Neural cell (in vitro differentiated cells): ENCODE data around the gene DNAJC21. TPM values are rescaled to one million over a fixed set of nuclear protein-coding genes. Genes with fewer than 3 reads are reported as not detected.

Experiments
- H2AFZ ChIP-seq: fragments of 200-600, 300-800 bp; sonication (generic), shearing (Covaris generic); 2 replicates; pipeline ENCODE4 v1.6.0; 2014; ENCODE audit warnings: low read depth, mild to moderate bottlenecking, antibody characterized with exemption, low read length, moderate library complexity
- H3F3A ChIP-seq: fragments of 200-600 bp; shearing (Covaris generic); 2 replicates; pipeline ENCODE4 v1.6.1; 2016; ENCODE audit warnings: mild to moderate bottlenecking, moderate library complexity, mixed read lengths, antibody characterized with exemption, low read length; ENCODE audit not compliant: insufficient read depth, poor library complexity, severe bottlenecking
- H3K27ac ChIP-seq: fragments of 200-600, 300-800 bp; sonication (generic), shearing (Covaris generic); 2 replicates; pipeline ENCODE4 v1.5.1; 2014; ENCODE audit warnings: mild to moderate bottlenecking, low read length, moderate library complexity
- H3K27me3 ChIP-seq: fragments of 300-800, 200-600 bp; sonication (generic), shearing (Covaris generic); 2 replicates; pipeline ENCODE4 v1.6.0; 2014; ENCODE audit warnings: mild to moderate bottlenecking, low read depth, low read length, moderate library complexity; ENCODE audit not compliant: insufficient read depth
- H3K36me3 ChIP-seq: fragments of 300-800, 200-600 bp; sonication (generic), shearing (Covaris generic); 2 replicates; pipeline ENCODE4 v1.5.1; 2014; ENCODE audit warnings: mild to moderate bottlenecking, antibody characterized with exemption, low read length, moderate library complexity; ENCODE audit not compliant: insufficient read depth
- H3K4me2 ChIP-seq: fragments of 300-800, 200-600 bp; sonication (generic), shearing (Covaris generic); 2 replicates; pipeline ENCODE4 v1.6.0; 2014; ENCODE audit warnings: mild to moderate bottlenecking, low read length
- H3K4me3 ChIP-seq: fragments of 300-800, 200-600 bp; sonication (generic), shearing (Covaris generic); 2 replicates; pipeline ENCODE4 v1.5.1; 2014; ENCODE audit warnings: mild to moderate bottlenecking, low read length, moderate library complexity
- H3K79me2 ChIP-seq: fragments of 200-600 bp; shearing (Covaris generic); replicated peaks from 2 replicates; pipeline ENCODE4 v1.6.0; 2014; ENCODE audit warnings: mild to moderate bottlenecking, low read length, moderate library complexity; ENCODE audit not compliant: insufficient read depth
- H3K9ac ChIP-seq: fragments of 300-800, 200-600 bp; sonication (generic), shearing (Covaris generic); 2 replicates; pipeline ENCODE4 v1.6.1; 2016; ENCODE audit warnings: mild to moderate bottlenecking, low read length, mixed read lengths
- H3K9me2 ChIP-seq: fragments of 200-600 bp; shearing (Covaris generic); 2 replicates; pipeline ENCODE4 v1.6.1; 2016; ENCODE audit warnings: mild to moderate bottlenecking, low read length, mixed read lengths; ENCODE audit not compliant: insufficient read depth
- H3K9me3 ChIP-seq: fragments of 200-600, 300-800 bp; sonication (generic), shearing (Covaris generic); 2 replicates; pipeline ENCODE4 v1.6.1; 2016; ENCODE audit warnings: mild to moderate bottlenecking, mixed run types, low read length, moderate library complexity, mixed read lengths
- H4K20me1 ChIP-seq: fragments of 200-600 bp; shearing (Covaris generic); 2 replicates; pipeline ENCODE4 v1.6.1; 2016; ENCODE audit warnings: mild to moderate bottlenecking, mixed run types; ENCODE audit not compliant: insufficient read depth
- CTCF ChIP-seq: fragments of 450-650 bp; IDR thresholded peaks from 2 replicates; pipeline ENCODE4 v1.5.1; 2014; ENCODE audit warnings: antibody characterized with exemption, mild to moderate bottlenecking, moderate library complexity; ENCODE audit not compliant: poor library complexity, severe bottlenecking
- EP300 ChIP-seq: fragments of 450-650 bp; conservative IDR thresholded peaks from 2 replicates; pipeline ENCODE4 v1.6.1; 2014; ENCODE audit warnings: antibody characterized with exemption, mild to moderate bottlenecking, moderate library complexity; ENCODE audit not compliant: poor library complexity, severe bottlenecking
- EZH2 ChIP-seq: fragments of 200-600, 300-800 bp; shearing (Covaris generic), sonication (generic); IDR thresholded peaks from 2 replicates; pipeline ENCODE4 v1.6.1; 2014; ENCODE audit warnings: antibody characterized with exemption, low read length, borderline replicate concordance, mild to moderate bottlenecking; ENCODE audit not compliant: insufficient read depth, poor library complexity, severe bottlenecking
- MXI1 ChIP-seq: fragments of 450-650 bp; conservative IDR thresholded peaks from 2 replicates; pipeline ENCODE4 v1.6.1; 2014; ENCODE audit warnings: antibody characterized with exemption, mild to moderate bottlenecking; ENCODE audit not compliant: poor library complexity, severe bottlenecking
- POLR2AphosphoS5 ChIP-seq: IDR thresholded peaks from 2 replicates; pipeline ENCODE4 v1.6.1; 2012
- RAD21 ChIP-seq: fragments of 450-650 bp; conservative IDR thresholded peaks from 2 replicates; pipeline ENCODE4 v1.6.1; 2014; ENCODE audit warnings: antibody characterized with exemption, mild to moderate bottlenecking, moderate library complexity
- SMC3 ChIP-seq: fragments of 450-650 bp; conservative IDR thresholded peaks from 2 replicates; pipeline ENCODE4 v1.6.1; 2014; ENCODE audit warnings: antibody characterized with exemption, mild to moderate bottlenecking, moderate library complexity; ENCODE audit not compliant: poor library complexity
- TAF1 ChIP-seq: IDR thresholded peaks from 2 replicates; pipeline ENCODE4 v1.6.1; 2012; ENCODE audit warnings: low read depth
- polyA plus RNA-seq: library from polyadenylated mRNA; depleted of rRNA; stranded (reverse); fragments of >200 nt; gene quantifications from 2 replicates; pipeline ENCODE4 v1.2.3, GENCODE V29; 2014
- TF ChIP-seq, protein P1 (sequence below): IDR thresholded peaks from 2 replicates; pipeline ENCODE4 v1.6.1; 2012; ENCODE audit warnings: borderline replicate concordance

Gene DNAJC21
- polyA plus RNA-seq, 1 donor from 2014 or later = 14.9 TPM

- Histone ChIP-seq H3K9me3 (no peaks in the 10 kb centered on the region), H3K79me2 (no peaks in the 10 kb centered on the region), H3K36me3 (no peaks in the 10 kb centered on the region), H3K9me2 (no peaks in the 10 kb centered on the region), H3K9ac (no peak overlapping the region), H4K20me1 (no peaks in the 10 kb centered on the region), H3K4me2 (no peak overlapping the region), H3K27me3 (no peaks in the 10 kb centered on the region), H3F3A (no peaks in the 10 kb centered on the region), H3K4me3 (no peak overlapping the region), H3K27ac (no peak overlapping the region), H2AFZ (no peak overlapping the region)
- TF ChIP-seq MXI1 (no peak), RAD21 (no peak), SMC3 (no peak), CTCF (no peak), POLR2AphosphoS5 (no peak)
- TF ChIP-seq, protein P1, sequence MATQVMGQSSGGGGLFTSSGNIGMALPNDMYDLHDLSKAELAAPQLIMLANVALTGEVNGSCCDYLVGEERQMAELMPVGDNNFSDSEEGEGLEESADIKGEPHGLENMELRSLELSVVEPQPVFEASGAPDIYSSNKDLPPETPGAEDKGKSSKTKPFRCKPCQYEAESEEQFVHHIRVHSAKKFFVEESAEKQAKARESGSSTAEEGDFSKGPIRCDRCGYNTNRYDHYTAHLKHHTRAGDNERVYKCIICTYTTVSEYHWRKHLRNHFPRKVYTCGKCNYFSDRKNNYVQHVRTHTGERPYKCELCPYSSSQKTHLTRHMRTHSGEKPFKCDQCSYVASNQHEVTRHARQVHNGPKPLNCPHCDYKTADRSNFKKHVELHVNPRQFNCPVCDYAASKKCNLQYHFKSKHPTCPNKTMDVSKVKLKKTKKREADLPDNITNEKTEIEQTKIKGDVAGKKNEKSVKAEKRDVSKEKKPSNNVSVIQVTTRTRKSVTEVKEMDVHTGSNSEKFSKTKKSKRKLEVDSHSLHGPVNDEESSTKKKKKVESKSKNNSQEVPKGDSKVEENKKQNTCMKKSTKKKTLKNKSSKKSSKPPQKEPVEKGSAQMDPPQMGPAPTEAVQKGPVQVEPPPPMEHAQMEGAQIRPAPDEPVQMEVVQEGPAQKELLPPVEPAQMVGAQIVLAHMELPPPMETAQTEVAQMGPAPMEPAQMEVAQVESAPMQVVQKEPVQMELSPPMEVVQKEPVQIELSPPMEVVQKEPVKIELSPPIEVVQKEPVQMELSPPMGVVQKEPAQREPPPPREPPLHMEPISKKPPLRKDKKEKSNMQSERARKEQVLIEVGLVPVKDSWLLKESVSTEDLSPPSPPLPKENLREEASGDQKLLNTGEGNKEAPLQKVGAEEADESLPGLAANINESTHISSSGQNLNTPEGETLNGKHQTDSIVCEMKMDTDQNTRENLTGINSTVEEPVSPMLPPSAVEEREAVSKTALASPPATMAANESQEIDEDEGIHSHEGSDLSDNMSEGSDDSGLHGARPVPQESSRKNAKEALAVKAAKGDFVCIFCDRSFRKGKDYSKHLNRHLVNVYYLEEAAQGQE = no peak
Measured at GRCh38 chr5:34886392-34887119, 42.8 kb upstream of the DNAJC21 start.

- Histone ChIP-seq H2AFZ (no peak overlapping the region), H3K27ac (no peak overlapping the region), H3K9me2 (no peaks in the 10 kb centered on the region), H4K20me1 (no peaks in the 10 kb centered on the region), H3K79me2 (no peaks in the 10 kb centered on the region), H3K36me3 (no peaks in the 10 kb centered on the region), H3K9me3 (no peaks in the 10 kb centered on the region), H3K4me3 (no peak overlapping the region), H3K27me3 (no peaks in the 10 kb centered on the region), H3K9ac (no peak overlapping the region), H3F3A (no peaks in the 10 kb centered on the region), H3K4me2 (no peak overlapping the region)
- TF ChIP-seq, protein P1 = no peak
- no peak for TF ChIP-seq MXI1
- no peak for TF ChIP-seq POLR2AphosphoS5
- no peak for TF ChIP-seq EZH2
- no peak for TF ChIP-seq RAD21
- no peak for TF ChIP-seq TAF1
- TF ChIP-seq SMC3 = no peak
- TF ChIP-seq EP300 = no peak
- no peak for TF ChIP-seq CTCF
Measured at GRCh38 chr5:34889394-34889793, 40.0 kb upstream of the DNAJC21 start.
